GM21737 (cell line): ENCODE results near the gene DCAF7.

ENCODE experiments used
- ATAC-seq: cut with Tn5 transposase; IDR thresholded peaks from one replicate; pipeline ENCODE4 v1.9.1; 2021; ENCODE audit warnings: mild to moderate bottlenecking, moderate library complexity; ENCODE audit not compliant: unreplicated experiment

Gene DCAF7

GRCh38 chr17:63524051-63524450 lies 26.2 kb upstream of the DCAF7 start:
- ATAC-seq: no peak

- ATAC-seq: no peak
Measured at GRCh38 chr17:63525190-63525946, 24.9 kb upstream of the DCAF7 start.

DNA sequence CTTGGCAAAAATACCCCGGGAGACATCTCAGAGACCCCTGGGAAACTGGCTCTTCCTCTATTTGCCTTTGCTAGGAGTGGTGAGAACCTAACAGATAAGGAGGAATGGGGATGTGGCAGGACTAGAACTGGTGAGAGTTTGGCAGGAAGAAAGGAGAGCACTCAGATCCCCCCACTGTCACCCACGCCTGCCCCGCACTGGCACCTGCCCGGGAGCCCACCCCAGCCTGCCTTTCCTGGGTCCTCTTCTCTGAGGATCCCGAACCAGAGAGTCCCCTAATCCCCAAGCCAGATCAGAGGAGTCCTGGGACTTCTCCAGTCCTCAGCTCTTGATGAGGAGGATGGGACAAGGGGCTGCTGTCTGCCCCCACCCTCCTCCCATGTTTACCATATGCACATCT lies 23.4 kb upstream of the DCAF7 start:
- no peak for ATAC-seq

- no peak for ATAC-seq
Measured at GRCh38 chr17:63528183-63528582, 22.1 kb upstream of the DCAF7 start.

DNA sequence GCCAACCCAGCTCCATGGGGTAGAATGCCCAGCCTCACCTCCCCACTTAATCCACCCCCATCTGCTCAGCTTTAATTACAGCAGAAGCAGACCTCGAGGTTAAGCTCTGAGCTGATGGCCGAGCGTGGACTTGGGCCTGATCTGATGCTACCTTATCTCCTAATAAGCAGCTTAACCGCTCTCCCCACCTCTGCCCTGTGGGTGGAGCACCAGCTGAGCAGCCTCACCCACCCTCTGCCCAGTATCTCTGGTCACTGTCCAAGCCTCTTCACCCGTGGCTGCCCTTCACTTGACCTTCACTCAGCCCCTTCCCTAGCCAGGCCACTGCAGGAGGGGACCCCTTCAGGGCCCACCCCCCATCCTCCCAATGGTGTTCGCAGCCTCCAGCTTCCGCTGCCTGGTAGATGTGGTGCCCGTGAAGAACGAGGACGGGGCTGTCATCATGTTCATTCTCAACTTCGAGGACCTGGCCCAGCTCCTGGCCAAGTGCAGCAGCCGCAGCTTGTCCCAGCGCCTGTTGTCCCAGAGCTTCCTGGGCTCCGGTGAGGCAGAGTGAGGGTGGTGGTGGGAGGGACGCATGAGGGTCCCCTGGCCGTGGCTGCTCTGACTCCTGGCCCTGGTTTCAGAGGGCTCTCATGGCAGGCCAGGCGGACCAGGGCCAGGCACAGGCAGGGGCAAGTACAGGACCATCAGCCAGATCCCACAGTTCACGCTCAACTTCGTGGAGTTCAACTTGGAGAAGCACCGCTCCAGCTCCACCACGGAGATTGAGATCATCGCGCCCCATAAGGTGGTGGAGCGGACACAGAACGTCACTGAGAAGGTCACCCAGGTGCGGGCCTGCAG lies 20.3 kb upstream of the DCAF7 start:
- ATAC-seq: no peak

GRCh38 chr17:63530557-63531021 lies 19.7 kb upstream of the DCAF7 start:
- ATAC-seq: no peak

DNA sequence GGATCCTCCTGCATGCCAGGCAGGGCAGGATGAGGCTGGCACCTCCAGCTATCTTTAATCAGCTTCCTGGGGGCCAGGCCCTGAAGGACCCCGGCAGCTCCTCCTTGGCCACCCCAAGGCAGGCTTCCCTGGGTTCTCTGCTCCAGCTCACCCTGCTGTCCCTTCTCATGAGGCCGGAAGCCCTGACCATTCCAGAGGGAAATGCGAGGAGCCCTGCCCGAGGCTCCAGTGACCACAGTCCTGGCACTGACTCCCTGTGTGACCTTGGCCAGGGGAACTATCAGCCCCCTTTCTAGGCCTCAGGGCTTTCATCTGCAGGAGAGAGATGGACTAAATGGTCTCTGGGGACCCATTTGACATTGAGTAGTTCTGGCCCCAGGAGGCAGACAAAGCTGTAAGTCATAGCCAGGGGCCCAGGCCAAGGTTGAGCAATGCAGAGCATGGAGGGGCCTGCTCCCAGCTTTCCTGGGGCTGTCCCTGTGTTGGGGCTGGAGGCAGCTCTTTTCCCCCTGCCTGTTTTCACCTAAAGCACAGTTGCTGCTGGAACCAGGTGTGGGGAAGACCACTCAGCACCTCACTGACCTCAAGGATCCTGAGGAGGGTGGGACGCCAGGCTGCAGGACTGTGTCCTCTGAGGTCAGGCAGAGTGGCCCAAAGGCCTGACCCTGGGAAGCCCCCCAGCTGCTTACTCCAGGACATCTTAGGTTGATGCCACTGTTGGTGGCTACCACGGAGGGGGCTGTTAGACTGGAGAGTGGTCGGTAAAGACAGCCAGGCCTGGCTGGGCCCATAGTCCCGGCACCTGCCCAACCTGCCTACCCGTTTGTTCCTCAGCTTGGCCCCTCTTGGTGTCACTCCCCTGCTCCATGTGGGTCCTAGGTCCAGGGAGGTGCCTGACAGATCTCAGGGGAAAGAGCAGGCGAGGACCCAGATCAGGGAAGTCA lies 19.0 kb upstream of the DCAF7 start:
- no peak for ATAC-seq

DNA sequence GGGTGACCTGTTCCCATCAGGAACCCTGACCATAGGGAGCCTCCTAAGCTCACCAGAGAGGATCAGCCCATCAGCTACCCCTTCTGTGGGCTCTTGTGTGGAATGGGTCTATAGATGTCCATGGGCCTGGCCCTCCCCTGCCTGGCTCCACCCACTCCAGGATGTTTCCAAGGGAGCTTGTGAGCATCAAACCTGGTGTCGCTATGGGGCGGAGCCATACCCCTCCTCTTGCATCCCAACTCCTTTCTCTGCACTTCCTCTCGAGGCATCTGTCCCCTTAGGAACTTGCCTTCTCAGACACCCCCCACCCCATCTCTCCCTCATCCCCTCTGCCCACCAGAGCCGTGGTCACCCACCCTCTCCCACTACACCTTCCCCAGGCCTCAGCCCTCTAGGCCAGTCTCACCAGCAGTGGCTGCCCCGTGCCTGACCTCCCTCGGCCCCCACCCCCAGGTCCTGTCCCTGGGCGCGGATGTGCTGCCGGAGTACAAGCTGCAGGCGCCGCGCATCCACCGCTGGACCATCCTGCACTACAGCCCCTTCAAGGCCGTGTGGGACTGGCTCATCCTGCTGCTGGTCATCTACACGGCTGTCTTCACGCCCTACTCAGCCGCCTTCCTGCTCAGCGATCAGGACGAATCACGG lies 16.7 kb upstream of the DCAF7 start:
- no peak for ATAC-seq

GRCh38 chr17:63534078-63534570 lies 16.2 kb upstream of the DCAF7 start:
- no peak for ATAC-seq

- ATAC-seq: no peak
Measured at GRCh38 chr17:63534816-63535455, 15.3 kb upstream of the DCAF7 start.

GRCh38 chr17:63535640-63536039 lies 14.6 kb upstream of the DCAF7 start:
- ATAC-seq: no peak

DNA sequence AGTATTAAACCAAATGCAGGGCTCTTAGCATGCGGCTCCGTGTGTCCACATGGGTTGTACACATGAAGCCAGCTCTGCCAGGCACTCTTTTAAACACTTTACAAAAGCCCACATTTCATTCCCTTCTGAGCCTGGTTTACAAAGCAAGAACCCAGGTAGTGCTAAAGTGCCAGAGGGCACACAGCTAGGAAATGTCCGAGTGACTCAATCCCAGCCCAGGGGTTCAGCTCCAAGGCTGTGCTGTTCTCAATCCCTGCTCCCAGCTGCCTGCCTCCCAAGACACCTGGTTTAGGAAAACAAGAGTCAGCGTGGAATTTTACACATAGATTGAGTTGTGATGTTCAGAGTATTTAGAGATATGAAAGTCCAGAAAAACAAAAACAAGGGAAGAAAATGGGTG lies 13.3 kb upstream of the DCAF7 start:
- no peak for ATAC-seq

DNA sequence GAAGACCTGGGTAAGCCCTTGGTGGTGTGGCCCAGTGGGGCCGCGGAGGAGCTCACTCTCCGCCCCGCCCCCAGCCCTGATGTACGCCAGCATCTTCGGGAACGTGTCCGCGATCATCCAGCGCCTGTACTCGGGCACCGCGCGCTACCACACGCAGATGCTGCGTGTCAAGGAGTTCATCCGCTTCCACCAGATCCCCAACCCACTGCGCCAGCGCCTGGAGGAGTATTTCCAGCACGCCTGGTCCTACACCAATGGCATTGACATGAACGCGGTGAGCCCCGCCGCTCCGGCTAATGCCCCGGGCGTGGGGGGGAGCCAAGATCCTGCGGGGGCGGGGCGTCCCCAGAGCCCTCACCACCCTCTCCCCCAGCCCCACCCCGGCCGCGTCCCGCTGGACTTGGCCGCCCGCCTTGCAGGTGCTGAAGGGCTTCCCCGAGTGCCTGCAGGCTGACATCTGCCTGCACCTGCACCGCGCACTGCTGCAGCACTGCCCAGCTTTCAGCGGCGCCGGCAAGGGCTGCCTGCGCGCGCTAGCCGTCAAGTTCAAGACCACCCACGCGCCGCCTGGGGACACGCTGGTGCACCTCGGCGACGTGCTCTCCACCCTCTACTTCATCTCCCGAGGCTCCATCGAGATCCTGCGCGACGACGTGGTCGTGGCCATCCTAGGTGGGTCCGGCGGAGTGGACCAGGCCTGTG lies 12.1 kb upstream of the DCAF7 start:
- no peak for ATAC-seq

DNA sequence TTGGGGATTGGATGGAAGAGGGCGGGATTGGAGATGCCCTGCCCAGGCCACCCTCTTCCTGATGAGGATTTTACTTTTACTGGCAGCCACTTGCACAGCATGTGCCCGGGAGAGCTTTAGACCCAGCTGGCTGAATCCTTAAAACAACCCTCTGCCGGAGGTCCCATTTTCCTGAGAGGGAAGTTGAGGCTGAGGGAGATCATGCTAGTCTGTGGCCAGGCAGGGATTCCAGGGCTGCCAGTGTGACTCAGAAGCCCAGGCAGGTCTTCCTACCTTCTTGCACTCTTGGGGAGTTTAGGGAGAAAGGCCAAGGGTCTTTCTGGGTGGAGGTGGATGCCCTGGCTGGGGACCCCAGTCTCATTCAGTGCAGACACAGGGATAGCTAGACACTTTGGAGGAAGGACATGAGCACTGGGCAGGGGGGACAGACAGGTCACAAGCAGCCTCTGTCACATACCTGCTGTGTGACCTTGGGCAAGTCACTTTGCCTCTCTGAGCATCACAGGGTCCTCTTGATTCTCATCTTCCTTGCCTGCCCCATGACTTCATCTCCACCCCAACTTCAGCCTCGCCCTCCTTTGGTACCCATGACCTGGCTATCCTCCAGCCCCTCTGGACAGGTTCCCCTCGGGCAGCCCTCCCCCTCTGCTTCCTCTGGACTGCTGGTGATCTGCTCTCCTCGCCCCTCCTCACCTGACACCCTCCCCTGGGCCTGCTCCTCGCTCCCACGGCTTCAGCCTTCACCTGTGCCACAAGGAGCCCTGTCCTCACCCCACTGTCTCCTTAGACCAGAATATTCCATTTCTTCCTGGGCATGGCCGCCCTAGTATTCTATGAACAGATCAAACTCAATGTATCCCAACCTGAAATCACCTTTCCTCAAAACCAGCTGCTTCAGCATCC lies 11.3 kb upstream of the DCAF7 start:
- ATAC-seq: no peak

- ATAC-seq: no peak
Measured at GRCh38 chr17:63540590-63540989, 9.7 kb upstream of the DCAF7 start.

- no peak for ATAC-seq
Measured at GRCh38 chr17:63542218-63542545, 8.1 kb upstream of the DCAF7 start.

DNA sequence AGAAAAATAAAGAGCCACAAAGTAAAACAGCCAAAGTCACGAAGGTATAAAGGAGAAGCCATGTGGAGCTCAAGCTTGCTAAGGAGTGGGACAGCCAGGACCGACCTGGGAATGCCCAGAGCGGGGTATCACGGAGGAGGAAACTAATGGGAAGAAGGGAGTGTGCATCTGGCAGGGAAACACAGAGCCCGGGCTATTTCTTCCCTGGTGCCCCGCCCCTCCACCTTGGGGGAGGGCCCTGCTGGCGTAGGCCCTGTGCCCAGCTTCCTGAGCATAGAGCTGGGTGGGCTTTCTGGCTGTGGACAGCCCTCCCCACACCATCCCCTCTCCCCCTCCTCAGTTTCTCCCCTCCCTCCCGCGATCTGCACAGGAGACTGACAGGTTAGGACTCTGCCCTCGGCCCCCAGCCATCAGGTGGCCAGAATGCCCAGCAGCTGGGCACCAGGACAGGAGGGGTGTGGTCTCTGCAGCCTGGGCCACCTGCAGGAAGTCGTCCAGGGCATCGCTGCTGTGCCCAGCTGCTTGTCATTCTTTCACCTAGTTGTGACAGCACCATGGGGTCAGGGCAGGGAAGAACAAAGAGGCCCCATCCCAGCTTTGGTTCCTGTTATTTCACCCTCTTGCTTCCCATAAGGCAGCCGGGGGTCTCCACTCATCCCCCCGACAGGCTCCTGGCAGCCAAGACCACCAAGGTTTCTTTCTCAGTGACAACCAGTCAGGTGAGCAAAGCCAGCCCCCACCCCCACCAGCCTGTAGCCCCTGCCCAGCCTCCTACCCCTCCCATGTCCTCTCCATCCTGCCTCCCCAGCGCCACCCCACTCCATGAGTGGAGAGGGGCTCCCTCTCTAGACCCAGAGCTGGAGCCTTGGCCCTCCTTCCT lies 7.1 kb upstream of the DCAF7 start:
- ATAC-seq: no peak
